DMS153 (cell line): Measurements from ENCODE around the gene PCDH9.
A peak's percentile ranks its signal among the peaks of the same experiment; 100 is the strongest.

ENCODE experiments used
- DNase-seq: peaks from one replicate; lab custom pipeline; 2025; lab: John Stamatoyannopoulos, UW

PCDH9 gene

GRCh38 chr13:67161176-67161575 is 69.0 kb downstream of the PCDH9 start:
- DNase-seq, result no peak

DNA sequence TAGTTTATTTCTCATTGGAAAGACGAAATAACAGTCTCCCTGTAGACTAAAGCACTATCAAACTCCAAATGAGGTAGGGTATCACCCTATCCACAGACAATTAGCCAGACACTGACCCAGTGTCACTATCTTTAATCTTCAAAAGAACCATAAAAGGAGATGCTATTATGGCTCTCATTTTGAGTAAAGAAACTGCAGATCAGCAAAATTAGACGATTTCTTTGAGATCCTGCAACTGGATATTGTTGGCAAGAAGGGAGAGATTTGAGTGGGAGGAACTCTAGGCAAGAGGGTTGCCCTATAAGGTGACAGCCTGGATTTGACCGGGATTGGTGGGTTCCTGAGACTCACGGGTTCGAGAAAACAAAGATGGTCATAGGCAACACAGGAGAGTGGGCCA is 71.2 kb downstream of the PCDH9 start:
- no peak for DNase-seq

DNA sequence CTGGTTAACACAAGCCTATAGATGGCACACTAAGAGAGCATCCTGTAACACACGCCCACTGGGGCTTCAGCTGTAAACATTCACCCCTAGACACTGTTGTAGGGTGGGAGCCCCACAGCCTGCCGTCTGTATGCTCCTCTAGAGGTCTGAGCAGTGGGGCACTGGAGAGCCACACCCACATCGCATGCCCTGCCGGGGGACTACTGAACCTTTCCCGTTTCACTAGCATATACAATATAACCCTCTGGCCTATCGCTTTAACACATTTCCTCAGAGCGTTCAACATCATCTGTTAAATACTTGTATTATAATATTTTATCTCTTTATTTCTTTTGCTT is 73.4 kb downstream of the PCDH9 start:
- no peak for DNase-seq

GRCh38 chr13:67155898-67156722 is 74.0 kb downstream of the PCDH9 start:
- DNase-seq, result no peak

GRCh38 chr13:67152085-67152484 is 78.1 kb downstream of the PCDH9 start:
- no peak for DNase-seq

GRCh38 chr13:67151652-67152051 is 78.5 kb downstream of the PCDH9 start:
- DNase-seq, result no peak

- no peak for DNase-seq
Measured at GRCh38 chr13:67150608-67151007, 79.5 kb downstream of the PCDH9 start.

DNA sequence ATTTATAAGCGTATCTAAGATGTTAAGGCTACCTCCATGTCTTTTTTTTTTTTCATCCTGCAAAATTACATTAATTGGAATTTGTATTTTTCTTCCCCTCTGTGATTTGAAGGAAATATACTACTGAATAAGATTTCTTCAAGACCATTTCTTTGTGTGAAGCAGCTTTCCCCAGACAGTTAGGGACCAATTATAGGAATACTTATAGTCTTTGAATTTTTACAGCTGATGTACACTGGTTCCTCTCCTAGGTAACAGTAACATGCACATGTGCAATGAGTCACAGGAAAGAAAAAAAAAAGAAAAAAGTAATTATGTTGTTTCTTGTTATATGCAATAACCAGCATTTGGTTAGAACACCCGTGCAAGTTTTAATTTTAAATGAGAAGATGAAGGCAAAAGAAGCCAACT is 82.0 kb downstream of the PCDH9 start:
- DNase-seq, result no peak

GRCh38 chr13:67147342-67148133 is 82.6 kb downstream of the PCDH9 start:
- peak; percentile 48 for DNase-seq

GRCh38 chr13:67146523-67147130 is 83.5 kb downstream of the PCDH9 start:
- DNase-seq, result no peak

DNA sequence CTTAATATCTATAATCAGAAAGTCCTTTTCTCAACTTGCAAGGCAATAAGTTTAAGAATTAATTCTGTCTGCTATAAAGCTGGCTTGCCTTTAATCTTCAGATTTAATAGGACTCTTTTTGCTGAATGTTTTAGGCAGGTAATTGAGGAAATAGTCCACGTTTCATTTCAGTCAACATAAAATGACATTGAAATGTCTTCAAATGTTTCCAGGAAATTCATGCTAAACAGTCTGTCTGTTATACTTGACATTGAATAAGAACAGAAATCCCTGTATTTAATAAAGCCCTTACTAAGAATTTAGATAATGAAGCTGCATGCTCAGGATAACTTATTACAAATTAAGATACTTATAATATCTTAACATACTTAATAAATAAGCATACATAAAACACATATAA is 84.2 kb downstream of the PCDH9 start:
- no peak for DNase-seq

DNA sequence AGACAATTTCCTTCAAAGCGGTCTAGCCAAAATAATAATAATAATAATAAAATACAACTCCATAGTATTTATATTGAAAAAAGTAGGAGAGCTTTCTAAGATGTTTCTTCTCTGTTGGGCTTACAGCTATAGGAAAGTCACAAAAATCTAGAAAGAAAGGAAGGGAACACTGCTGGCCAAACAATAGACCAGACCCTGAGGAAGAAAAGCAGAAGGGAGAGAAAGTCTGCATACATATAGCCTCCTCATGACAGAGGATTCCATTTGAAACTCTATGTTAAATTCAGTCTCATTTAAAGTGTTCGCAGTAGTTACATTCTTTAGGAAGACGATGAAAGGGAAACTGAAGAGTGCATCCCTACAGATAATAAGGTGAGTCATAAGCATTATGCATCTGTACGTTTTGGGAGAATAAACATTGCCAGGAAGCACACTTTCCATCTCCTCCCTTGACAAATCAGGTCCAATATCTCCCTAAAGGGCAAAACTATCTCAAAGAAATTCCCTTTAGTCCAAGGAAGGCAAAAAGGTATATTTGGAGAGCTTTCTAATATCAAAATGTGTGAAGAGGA is 86.5 kb downstream of the PCDH9 start:
- no peak for DNase-seq

DNA sequence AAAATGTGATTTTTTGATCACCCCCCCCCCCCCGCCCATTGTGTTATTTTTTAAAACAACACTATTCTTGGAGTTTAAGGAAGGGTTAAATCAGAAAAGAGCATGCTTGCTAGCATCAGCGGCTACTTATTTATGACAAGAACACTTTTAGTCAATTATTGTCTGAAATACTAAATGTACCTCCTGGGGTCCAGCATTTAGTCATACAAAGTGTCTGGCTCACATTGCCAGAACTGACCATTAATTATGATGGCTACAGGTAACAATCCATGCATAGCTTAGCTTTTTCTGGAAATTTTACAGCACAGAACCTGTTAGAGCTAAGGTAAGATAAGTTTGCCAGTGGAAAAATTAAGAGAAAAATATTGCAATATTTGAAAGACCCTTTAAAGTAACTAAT is 90.1 kb downstream of the PCDH9 start:
- no peak for DNase-seq

DNA sequence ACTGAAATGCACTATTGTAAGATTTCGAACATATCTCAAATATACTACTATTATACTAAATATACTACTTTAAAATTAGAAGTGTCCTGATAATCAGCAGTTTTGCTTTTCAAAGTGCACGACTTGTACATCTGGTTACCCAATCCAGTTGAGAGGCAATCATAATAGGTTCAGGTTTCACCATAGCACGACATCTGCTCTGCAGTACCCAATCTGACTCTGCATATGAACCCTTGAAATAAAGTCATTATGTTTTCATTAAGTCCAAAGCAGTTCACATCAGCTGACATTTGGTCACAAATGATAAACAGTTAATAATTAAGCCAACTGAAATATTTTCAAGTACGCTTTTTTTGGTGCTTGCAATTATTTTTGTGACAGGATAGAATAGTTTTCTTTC is 90.6 kb downstream of the PCDH9 start:
- DNase-seq, result peak; percentile 4

GRCh38 chr13:67138970-67139369 is 91.2 kb downstream of the PCDH9 start:
- DNase-seq, result no peak

DNA sequence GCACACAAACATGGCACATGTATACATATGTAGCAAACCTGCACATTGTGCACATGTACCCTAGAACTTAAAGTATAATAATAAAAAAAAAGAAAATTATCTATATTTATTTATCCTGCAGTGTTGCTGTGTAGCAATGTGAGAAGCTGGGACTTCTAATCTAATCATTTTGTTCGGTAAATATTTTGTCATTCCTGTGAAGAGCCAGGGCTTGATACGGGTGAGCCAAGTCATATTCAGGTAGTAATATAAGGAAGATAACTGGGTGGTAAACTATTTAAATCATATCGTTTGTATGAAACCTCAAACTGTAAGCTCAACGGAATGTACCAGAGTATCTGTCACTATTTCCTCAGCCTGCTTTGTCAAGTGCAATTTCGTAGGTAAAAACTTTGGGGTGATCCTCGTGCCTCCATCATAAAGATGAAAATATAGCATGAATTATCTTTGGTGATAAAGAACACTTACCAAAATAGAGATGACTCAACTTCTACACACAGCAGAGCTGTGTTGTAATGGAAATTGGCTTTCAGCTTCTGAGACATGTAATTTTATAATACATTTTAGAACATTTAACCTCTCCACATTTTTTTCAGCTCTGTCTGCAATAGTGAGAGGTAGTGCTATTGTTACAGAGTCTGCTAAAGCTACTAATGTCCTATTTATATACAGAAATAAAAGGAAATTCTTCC is 92.9 kb downstream of the PCDH9 start:
- DNase-seq, result no peak

- no peak for DNase-seq
Measured at GRCh38 chr13:67136157-67136556, 94.0 kb downstream of the PCDH9 start.

DNA sequence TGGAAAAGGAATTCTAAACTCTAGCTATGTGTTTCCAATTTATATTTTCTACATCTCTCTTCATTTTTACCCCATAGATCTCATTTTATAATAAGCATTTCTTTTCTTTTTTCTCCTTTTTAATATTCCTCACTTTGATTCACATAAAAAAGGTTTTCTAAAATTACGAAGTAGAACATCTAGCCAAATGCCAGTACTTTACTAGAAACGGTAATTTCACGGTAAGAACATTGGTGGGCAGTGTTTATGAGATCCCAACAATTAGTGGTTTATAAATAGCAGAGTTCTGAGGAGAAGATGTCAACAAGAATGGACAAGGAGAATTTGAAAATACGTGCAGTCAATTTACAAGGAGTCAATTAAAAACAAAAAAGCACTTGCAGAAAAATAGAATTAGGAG is 94.8 kb downstream of the PCDH9 start:
- no peak for DNase-seq

DNA sequence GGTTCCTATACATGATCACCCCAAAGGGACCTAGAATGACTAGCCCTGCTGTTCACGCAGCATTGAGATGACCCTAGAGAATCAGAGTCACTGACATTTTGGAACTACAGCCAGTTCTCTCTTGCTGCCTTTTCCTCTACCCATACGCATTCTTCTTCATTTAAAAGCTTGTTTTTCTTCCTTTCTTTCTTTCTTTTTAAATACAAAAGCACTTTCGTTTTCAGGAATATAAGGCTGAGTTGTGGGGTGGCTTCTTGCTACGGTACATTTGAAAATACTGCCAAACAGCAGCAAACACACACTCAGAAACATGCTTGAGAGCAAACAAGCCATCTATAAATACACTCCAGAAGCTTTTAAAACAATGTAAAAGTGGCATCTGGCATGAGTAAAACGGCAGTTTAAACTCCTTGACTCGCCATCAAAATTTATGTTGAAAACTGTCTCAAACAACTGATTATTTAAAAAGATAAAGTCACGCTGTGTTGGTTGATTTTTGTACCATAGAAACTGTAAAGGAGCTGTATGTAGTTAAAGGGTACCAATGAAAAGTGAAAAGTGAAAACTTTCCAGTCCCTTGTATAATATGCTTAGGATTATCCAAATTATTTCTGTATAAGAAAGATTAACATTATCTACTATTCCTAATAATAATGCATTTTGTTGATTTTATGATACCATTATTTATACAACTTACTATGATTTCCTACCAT is 95.6 kb downstream of the PCDH9 start:
- DNase-seq, result no peak

DNA sequence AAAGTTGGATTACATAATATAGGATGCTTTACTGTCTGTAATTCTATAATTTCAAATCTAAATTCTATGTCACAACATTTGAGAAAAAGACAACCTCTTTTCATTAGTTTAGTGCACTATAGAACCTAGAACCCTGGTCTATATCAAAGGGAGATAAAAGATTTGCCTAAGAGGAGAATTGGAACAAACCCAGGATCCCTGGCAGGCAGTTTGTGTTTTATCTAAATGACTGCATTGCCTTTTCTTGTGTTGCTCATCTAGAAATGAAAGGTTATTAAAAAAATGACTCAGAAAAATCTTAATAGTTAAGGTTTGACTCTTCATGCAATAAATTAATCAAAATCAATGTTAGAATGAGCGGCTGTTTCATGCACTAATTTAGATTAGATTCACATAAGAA is 96.7 kb downstream of the PCDH9 start:
- DNase-seq, result no peak

- no peak for DNase-seq
Measured at GRCh38 chr13:67131393-67131792, 98.7 kb downstream of the PCDH9 start.

- DNase-seq, result no peak
Measured at GRCh38 chr13:67130444-67130843, 99.7 kb downstream of the PCDH9 start.
